WTC11 (cell line): Measurements from ENCODE around the gene CPXM2. TPM values are rescaled to one million over a fixed set of nuclear protein-coding genes. Genes with fewer than 3 reads are reported as not detected.

ENCODE experiments used
- ATAC-seq: fragments of 200-7000 bp; cut with Tn5 transposase; 2 replicates; pipeline ENCODE4 v1.10.0; 2021; ENCODE audit warnings: mild to moderate bottlenecking, moderate library complexity
- CTCF ChIA-PET: fragments of 300-600 bp; sonication (Branson Sonifier 250); formaldehyde crosslinking; loops from one replicate; lab custom pipeline; 2021; ENCODE audit warnings: antibody characterized with exemption; lab: Charles Lee
- POLR2A ChIA-PET: fragments of 350-600 bp; sonication (Branson Sonifier 250); formaldehyde crosslinking; loops from one replicate; lab custom pipeline; 2021; ENCODE audit warnings: antibody characterized with exemption; lab: Charles Lee
- DNase-seq: peaks from one replicate; pipeline ENCODE4 v3.0.0; 2021; ENCODE audit warnings: low spot score
- H3K27ac Mint-ChIP-seq: 2 replicates; pipeline ENCODE4 v1.8.0; 2021; ENCODE audit warnings: mixed read lengths
- H3K27me3 Mint-ChIP-seq: 2 replicates; pipeline ENCODE4 v1.8.0; 2021; ENCODE audit warnings: low read depth, mild to moderate bottlenecking, moderate library complexity, mixed read lengths
- H3K36me3 Mint-ChIP-seq: 2 replicates; pipeline ENCODE4 v1.8.0; 2021; ENCODE audit warnings: mixed read lengths
- H3K4me1 Mint-ChIP-seq: 2 replicates; pipeline ENCODE4 v1.8.0; 2022; ENCODE audit warnings: mixed read lengths
- H3K4me3 Mint-ChIP-seq: 2 replicates; pipeline ENCODE4 v1.8.0; 2021; ENCODE audit warnings: mild to moderate bottlenecking, moderate library complexity, mixed read lengths
- H3K9me3 Mint-ChIP-seq: 2 replicates; pipeline ENCODE4 v1.8.0; 2021; ENCODE audit warnings: mixed read lengths
- ATF2 ChIP-seq: sonication (generic); formaldehyde crosslinking; IDR thresholded peaks from 2 replicates; pipeline ENCODE4 v1.8.1; 2022; ENCODE audit warnings: low read depth, missing genetic modification reagents, borderline replicate concordance
- ATF3 ChIP-seq: sonication (generic); formaldehyde crosslinking; conservative IDR thresholded peaks from 2 replicates; pipeline ENCODE4 v1.8.1; 2022; ENCODE audit warnings: mild to moderate bottlenecking, missing genetic modification reagents
- GRHL2 ChIP-seq: fragments of 250-450 bp; sonication (Bioruptor Pico); IDR thresholded peaks from 2 replicates; pipeline ENCODE4 v1.8.0; 2022; ENCODE audit warnings: mild to moderate bottlenecking, moderate library complexity; ENCODE audit not compliant: insufficient replicate concordance, severe bottlenecking
- HMGA2 ChIP-seq: fragments of 250-450 bp; sonication (Bioruptor Pico); IDR thresholded peaks from 2 replicates; pipeline ENCODE4 v1.4.0; 2021; ENCODE audit warnings: mild to moderate bottlenecking, moderate library complexity
- IRF2 ChIP-seq: sonication (generic); formaldehyde crosslinking; IDR thresholded peaks from 2 replicates; pipeline ENCODE4 v1.8.0; 2022; ENCODE audit warnings: low read depth, missing genetic modification reagents, borderline replicate concordance
- NFE2L1 ChIP-seq: sonication (generic); formaldehyde crosslinking; IDR thresholded peaks from 2 replicates; pipeline ENCODE4 v1.8.1; 2023; ENCODE audit warnings: missing genetic modification reagents
- NR1H2 ChIP-seq: sonication (generic); formaldehyde crosslinking; IDR thresholded peaks from 2 replicates; pipeline ENCODE4 v1.9.0; 2021; ENCODE audit warnings: mild to moderate bottlenecking, moderate library complexity, missing genetic modification reagents
- NR2C2 ChIP-seq: sonication (generic); formaldehyde crosslinking; IDR thresholded peaks from 2 replicates; pipeline ENCODE4 v1.8.0; 2022; ENCODE audit warnings: mild to moderate bottlenecking, missing genetic modification reagents
- STAT6 ChIP-seq: sonication (generic); formaldehyde crosslinking; conservative IDR thresholded peaks from 2 replicates; pipeline ENCODE4 v1.8.1; 2023; ENCODE audit warnings: mild to moderate bottlenecking, low read depth, missing genetic modification reagents, moderate library complexity
- TEAD1 ChIP-seq: sonication (generic); formaldehyde crosslinking; IDR thresholded peaks from 2 replicates; pipeline ENCODE4 v1.8.0; 2022; ENCODE audit warnings: mild to moderate bottlenecking, missing genetic modification reagents
- ZBTB43 ChIP-seq: sonication (generic); formaldehyde crosslinking; IDR thresholded peaks from 2 replicates; pipeline ENCODE4 v1.8.1; 2023; ENCODE audit warnings: mild to moderate bottlenecking, missing genetic modification reagents
- ZNF138 ChIP-seq: sonication (generic); formaldehyde crosslinking; conservative IDR thresholded peaks from 2 replicates; pipeline ENCODE4 v1.8.1; 2022; ENCODE audit warnings: mild to moderate bottlenecking, moderate library complexity, missing genetic modification reagents
- ZNF219 ChIP-seq: sonication (generic); formaldehyde crosslinking; IDR thresholded peaks from 2 replicates; pipeline ENCODE4 v1.8.0; 2023; ENCODE audit warnings: missing genetic modification reagents, mild to moderate bottlenecking, borderline replicate concordance
- ZNF232 ChIP-seq: sonication (generic); formaldehyde crosslinking; IDR thresholded peaks from 2 replicates; pipeline ENCODE4 v1.8.0; 2022; ENCODE audit warnings: mild to moderate bottlenecking, missing genetic modification reagents
- ZNF416 ChIP-seq: fragments of 250-450 bp; sonication (Bioruptor Pico); IDR thresholded peaks from 2 replicates; pipeline ENCODE4 v1.9.0; 2021; ENCODE audit warnings: mild to moderate bottlenecking, inconsistent platforms
- ZNF512 ChIP-seq: sonication (generic); formaldehyde crosslinking; IDR thresholded peaks from 2 replicates; pipeline ENCODE4 v1.8.1; 2022; ENCODE audit warnings: missing genetic modification reagents, borderline replicate concordance
- ZNF671 ChIP-seq: fragments of 250-450 bp; sonication (Bioruptor Pico); IDR thresholded peaks from 2 replicates; pipeline ENCODE4 v1.8.0; 2021; ENCODE audit warnings: mild to moderate bottlenecking
- total RNA-seq: library from RNA; stranded (reverse); gene quantifications from 3 replicates; pipeline ENCODE4 v1.2.3, GENCODE V29; 2021

The CPXM2 gene
- total RNA-seq, 1 experiment from 2014 or later, result 3.4 TPM

- TF ChIP-seq ZBTB43 (CRISPR knock-in tag), result no peak
- no peak for TF ChIP-seq NR1H2 (CRISPR knock-in tag)
- no peak for TF ChIP-seq ATF3 (CRISPR knock-in tag)
- no peak for TF ChIP-seq ZNF671 (CRISPR knock-in tag)
- TF ChIP-seq ZNF138 (CRISPR knock-in tag), result no peak
- TF ChIP-seq NFE2L1 (CRISPR knock-in tag), result no peak
- no peak for TF ChIP-seq IRF2 (CRISPR knock-in tag)
- no peak for TF ChIP-seq GRHL2 (CRISPR knock-in tag)
- TF ChIP-seq, all 79 proteins: peak for 0
These were observed 140.7 kb downstream of the CPXM2 start (continued) for GRCh38 chr10:123750901-123751300.

GRCh38 chr10:123748711-123749110 is 142.9 kb downstream of the CPXM2 start:
- peaks cover 42% of the 10 kb centered on the region for H3K4me1 Mint-ChIP-seq
- CTCF ChIA-PET, result interaction anchor here (1.2 kb wide), 1 partner anchor 109 kb away, joined by 3 read pairs; no protein-coding TSS in a partner anchor

GRCh38 chr10:123747426-123747825 is 144.2 kb downstream of the CPXM2 start:
- H3K4me3 Mint-ChIP-seq, result no peak overlapping the region
- TF ChIP-seq ZNF138 (CRISPR knock-in tag) (no peak), ZNF416 (CRISPR knock-in tag) (no peak), ZNF232 (CRISPR knock-in tag) (no peak)
- no peak overlapping the region for H3K27ac Mint-ChIP-seq
- CTCF ChIA-PET, result interaction anchor here (1.2 to 1.6 kb wide), 3 partner anchors 84 to 150 kb away, joined by 3 to 7 read pairs (median 4); no protein-coding TSS in a partner anchor
- peaks cover 37% of the 10 kb centered on the region for H3K4me1 Mint-ChIP-seq
- POLR2A ChIA-PET, result no interaction called here
- peaks cover 11% of the 10 kb centered on the region for H3K27me3 Mint-ChIP-seq
- ATAC-seq (no peak; the same call in 1 of the 2 replicates), DNase-seq (no peak)
- H3K36me3 Mint-ChIP-seq, result peaks cover 18% of the 10 kb centered on the region
- peaks cover 17% of the 10 kb centered on the region for H3K9me3 Mint-ChIP-seq

More at GRCh38 chr10:123748711-123749110, 142.9 kb downstream of the CPXM2 start:
- ATAC-seq, result no peak
- POLR2A ChIA-PET, result no interaction called here
- no peak for DNase-seq
- H3K9me3 Mint-ChIP-seq, result peaks cover 17% of the 10 kb centered on the region
- TF ChIP-seq STAT6 (CRISPR knock-in tag), result no peak
- H3K36me3 Mint-ChIP-seq, result peaks cover 18% of the 10 kb centered on the region
- peaks cover 13% of the 10 kb centered on the region for H3K27me3 Mint-ChIP-seq
- no peak overlapping the region for H3K27ac Mint-ChIP-seq
- no peak overlapping the region for H3K4me3 Mint-ChIP-seq

- CTCF ChIA-PET, result interaction anchor here (0.6 to 1.6 kb wide), 6 partner anchors 59 to 174 kb away, joined by 3 to 7 read pairs (median 4); no protein-coding TSS in a partner anchor
- peaks cover 18% of the 10 kb centered on the region for H3K36me3 Mint-ChIP-seq
- TF ChIP-seq ZNF512 (no peak), TEAD1 (CRISPR knock-in tag) (no peak), ZBTB43 (CRISPR knock-in tag) (no peak), ZNF219 (CRISPR knock-in tag) (no peak), HMGA2 (CRISPR knock-in tag) (no peak), NR2C2 (no peak), ATF2 (CRISPR knock-in tag) (no peak), IRF2 (CRISPR knock-in tag) (no peak)
These were observed 144.7 kb downstream of the CPXM2 start for GRCh38 chr10:123746942-123747341.

More at GRCh38 chr10:123746942-123747341, 144.7 kb downstream of the CPXM2 start:
- POLR2A ChIA-PET, result no interaction called here
- H3K4me1 Mint-ChIP-seq, result peaks cover 35% of the 10 kb centered on the region
- peak; percentile 74 for ATAC-seq
- peak; percentile 38 for DNase-seq
- peaks cover 8% of the 10 kb centered on the region for H3K27me3 Mint-ChIP-seq
- peaks cover 17% of the 10 kb centered on the region for H3K9me3 Mint-ChIP-seq
- H3K27ac Mint-ChIP-seq, result peak overlapping the region; percentile 79; the same call in 1 of the 2 replicates
- no peak overlapping the region for H3K4me3 Mint-ChIP-seq
